Astrocyte of the cerebellum (primary cell): ENCODE measurements around the gene MAPRE2.

Source experiments
- DNase-seq: peaks from one replicate; pipeline ENCODE4 v3.0.0-alpha.2; 2011; ENCODE audit warnings: low read depth
- H3K4me3 ChIP-seq: 2 replicates; pipeline ENCODE4 v1.5.1; 2011; ENCODE audit warnings: mild to moderate bottlenecking, low read depth, low read length, moderate library complexity
- CTCF ChIP-seq: IDR thresholded peaks from 2 replicates; pipeline ENCODE4 v1.5.1; 2012; ENCODE audit warnings: low read length, low read depth, moderate library complexity, mild to moderate bottlenecking; ENCODE audit errors: missing control alignments
- in situ Hi-C: cut with HindIII; loops from 2 replicates; pipeline ENCODE4 v1.10.0; 2017; ENCODE audit warnings: low sequenced_read_pairs

MAPRE2 gene

GRCh38 chr18:35074581-35074980 lies 33.4 kb downstream of the MAPRE2 start:
- no peak overlapping the region for H3K4me3 ChIP-seq
- TF ChIP-seq CTCF: no peak
- DNase-seq: no peak
- in situ Hi-C loops: no loop called here

- DNase-seq: no peak
- no peak for TF ChIP-seq CTCF
- in situ Hi-C loops: no loop called here
- H3K4me3 ChIP-seq: no peak overlapping the region
Observed at GRCh38 chr18:35075132-35075531, 33.9 kb downstream of the MAPRE2 start.

- in situ Hi-C loops: no loop called here
- H3K4me3 ChIP-seq: no peak overlapping the region
- no peak for TF ChIP-seq CTCF
- peak; percentile 86 for DNase-seq
Observed at GRCh38 chr18:35076135-35076924, 35.1 kb downstream of the MAPRE2 start.

GRCh38 chr18:35077937-35078336 lies 36.7 kb downstream of the MAPRE2 start:
- TF ChIP-seq CTCF: no peak
- in situ Hi-C loops: no loop called here
- DNase-seq: no peak
- H3K4me3 ChIP-seq: no peak overlapping the region

GRCh38 chr18:35080058-35080457 lies 38.8 kb downstream of the MAPRE2 start:
- in situ Hi-C loops: no loop called here

GRCh38 chr18:35083174-35083712 lies 42.0 kb downstream of the MAPRE2 start:
- in situ Hi-C loops: no loop called here
- TF ChIP-seq CTCF: no peak
- no peak for DNase-seq
- no peak overlapping the region for H3K4me3 ChIP-seq

More at GRCh38 chr18:35080058-35080457, 38.8 kb downstream of the MAPRE2 start:
- no peak for DNase-seq
- no peak overlapping the region for H3K4me3 ChIP-seq
- no peak for TF ChIP-seq CTCF
